Measurements from ENCODE around the gene PRKN.

DNA sequence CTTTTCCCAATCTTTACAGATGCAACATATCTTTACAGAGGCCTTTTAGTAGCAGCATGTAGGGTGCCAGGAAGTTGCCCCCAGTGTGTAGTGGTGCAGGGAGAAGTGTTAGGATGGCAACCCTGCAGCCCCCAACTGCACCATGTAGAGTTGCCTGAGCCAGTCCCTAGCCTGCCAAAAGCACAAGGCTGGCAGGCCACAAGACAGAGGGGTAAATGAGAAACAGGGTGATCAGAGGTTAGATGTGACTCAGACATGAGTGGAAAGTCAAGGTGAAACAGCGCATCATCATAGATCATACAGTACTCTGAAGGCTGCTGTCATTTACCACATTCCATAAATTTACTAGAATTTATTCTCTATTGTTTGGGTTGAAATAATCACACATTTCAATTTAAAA, 467.5 kb downstream of the PRKN start:
- no peak for TF ChIP-seq POLR2A (IDR thresholded peaks at IDR 0.05; ENCODE audit: low read length)
- TF ChIP-seq GATA1 (IDR thresholded peaks at IDR 0.05; ENCODE audit: low read depth, low read length) = no peak
